ENCODE data around the gene RGS9.

- TF ChIP-seq REST (IDR thresholded peaks at IDR 0.05; ENCODE audit: insufficient replicate concordance, low read depth) (no peak), CTCF (IDR thresholded peaks at IDR 0.05; ENCODE audit: insufficient read depth, low read length) (no peak), POLR2AphosphoS5 (IDR thresholded peaks at IDR 0.05; ENCODE audit: low read depth) (no peak)
Observed at GRCh38 chr17:65208717-65209116, 71.5 kb downstream of the RGS9 start.

All from HL-60 (cell line).